Nephron progenitor cell (in vitro differentiated cells): ENCODE results near the gene KCNMA1.

Source experiments
- DNase-seq: peaks from one replicate; pipeline ENCODE4 v3.0.0; 2021
- H3K27ac Mint-ChIP-seq: 2 replicates; pipeline ENCODE4 v1.8.0; 2021; ENCODE audit warnings: mild to moderate bottlenecking, moderate library complexity, mixed read lengths
- H3K27me3 Mint-ChIP-seq: 2 replicates; pipeline ENCODE4 v1.8.0; 2021; ENCODE audit warnings: mild to moderate bottlenecking, low read depth, mixed read lengths; ENCODE audit not compliant: poor library complexity
- H3K36me3 Mint-ChIP-seq: 2 replicates; pipeline ENCODE4 v1.8.0; 2021; ENCODE audit warnings: low read depth, mixed read lengths
- H3K4me1 Mint-ChIP-seq: 2 replicates; pipeline ENCODE4 v1.8.0; 2021; ENCODE audit warnings: mixed read lengths
- H3K4me3 Mint-ChIP-seq: 2 replicates; pipeline ENCODE4 v1.8.0; 2021; ENCODE audit warnings: mild to moderate bottlenecking, moderate library complexity, mixed read lengths
- H3K9me3 Mint-ChIP-seq: 2 replicates; pipeline ENCODE4 v1.8.0; 2021; ENCODE audit warnings: mild to moderate bottlenecking, moderate library complexity, mixed read lengths
- TF ChIP-seq, protein P1 (sequence below): fragments of 200-600 bp; sonication (generic); IDR thresholded peaks from 2 replicates; pipeline ENCODE4 v1.5.0; 2021; ENCODE audit warnings: antibody characterized with exemption

Gene KCNMA1

DNA sequence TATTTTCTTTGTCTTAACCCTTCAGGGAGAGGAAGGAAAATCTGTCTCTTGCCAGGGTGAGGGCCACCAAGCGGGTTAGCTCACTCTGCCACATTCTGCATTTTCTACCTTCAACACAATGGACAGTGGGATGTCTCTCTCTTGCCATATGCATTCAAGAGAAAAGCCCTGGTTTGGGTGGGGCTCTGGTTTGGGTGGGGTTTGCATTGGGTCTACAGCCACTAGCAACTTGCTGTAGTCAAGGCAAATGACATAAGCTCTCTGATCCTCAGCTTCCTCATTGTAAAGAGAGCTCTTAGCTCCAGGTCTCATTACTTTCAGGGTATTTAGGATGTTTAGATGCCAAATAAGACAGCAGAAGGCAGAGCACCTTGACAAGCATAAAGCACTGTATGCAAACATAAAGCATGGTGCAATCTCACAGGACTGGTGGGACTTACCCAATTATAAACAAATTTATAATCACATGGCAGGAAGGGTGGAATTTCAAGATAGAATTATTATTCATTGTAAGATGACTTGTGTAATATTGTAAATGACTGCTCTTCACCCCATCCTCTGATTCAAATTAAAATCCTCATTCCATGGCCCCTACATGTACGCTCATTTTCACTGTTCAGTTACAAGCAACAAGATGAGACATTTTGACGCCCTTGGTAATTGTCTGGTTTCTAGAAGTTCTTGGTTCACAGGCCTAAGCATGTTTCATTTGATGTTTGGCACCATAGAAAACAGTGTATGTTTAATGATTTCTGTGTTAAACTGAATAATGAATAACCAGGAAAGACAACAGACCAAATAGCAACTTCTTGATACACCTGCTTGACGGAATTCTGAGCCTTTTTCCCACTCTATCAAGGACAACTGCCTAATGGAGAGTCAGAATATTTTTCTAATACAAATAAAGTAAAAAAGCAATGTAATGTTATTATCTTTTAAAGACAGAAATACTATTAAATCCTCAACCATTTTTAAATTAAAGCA is 258.9 kb downstream of the KCNMA1 start:
- peaks cover 14% of the 10 kb centered on the region for H3K27me3 Mint-ChIP-seq
- DNase-seq, result no peak
- no peak overlapping the region for H3K27ac Mint-ChIP-seq
- H3K36me3 Mint-ChIP-seq, result no peaks in the 10 kb centered on the region
- no peak overlapping the region for H3K4me3 Mint-ChIP-seq
- TF ChIP-seq, protein P1, sequence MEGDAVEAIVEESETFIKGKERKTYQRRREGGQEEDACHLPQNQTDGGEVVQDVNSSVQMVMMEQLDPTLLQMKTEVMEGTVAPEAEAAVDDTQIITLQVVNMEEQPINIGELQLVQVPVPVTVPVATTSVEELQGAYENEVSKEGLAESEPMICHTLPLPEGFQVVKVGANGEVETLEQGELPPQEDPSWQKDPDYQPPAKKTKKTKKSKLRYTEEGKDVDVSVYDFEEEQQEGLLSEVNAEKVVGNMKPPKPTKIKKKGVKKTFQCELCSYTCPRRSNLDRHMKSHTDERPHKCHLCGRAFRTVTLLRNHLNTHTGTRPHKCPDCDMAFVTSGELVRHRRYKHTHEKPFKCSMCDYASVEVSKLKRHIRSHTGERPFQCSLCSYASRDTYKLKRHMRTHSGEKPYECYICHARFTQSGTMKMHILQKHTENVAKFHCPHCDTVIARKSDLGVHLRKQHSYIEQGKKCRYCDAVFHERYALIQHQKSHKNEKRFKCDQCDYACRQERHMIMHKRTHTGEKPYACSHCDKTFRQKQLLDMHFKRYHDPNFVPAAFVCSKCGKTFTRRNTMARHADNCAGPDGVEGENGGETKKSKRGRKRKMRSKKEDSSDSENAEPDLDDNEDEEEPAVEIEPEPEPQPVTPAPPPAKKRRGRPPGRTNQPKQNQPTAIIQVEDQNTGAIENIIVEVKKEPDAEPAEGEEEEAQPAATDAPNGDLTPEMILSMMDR, result no peak
- peaks cover 13% of the 10 kb centered on the region for H3K4me1 Mint-ChIP-seq
- no peaks in the 10 kb centered on the region for H3K9me3 Mint-ChIP-seq

DNA sequence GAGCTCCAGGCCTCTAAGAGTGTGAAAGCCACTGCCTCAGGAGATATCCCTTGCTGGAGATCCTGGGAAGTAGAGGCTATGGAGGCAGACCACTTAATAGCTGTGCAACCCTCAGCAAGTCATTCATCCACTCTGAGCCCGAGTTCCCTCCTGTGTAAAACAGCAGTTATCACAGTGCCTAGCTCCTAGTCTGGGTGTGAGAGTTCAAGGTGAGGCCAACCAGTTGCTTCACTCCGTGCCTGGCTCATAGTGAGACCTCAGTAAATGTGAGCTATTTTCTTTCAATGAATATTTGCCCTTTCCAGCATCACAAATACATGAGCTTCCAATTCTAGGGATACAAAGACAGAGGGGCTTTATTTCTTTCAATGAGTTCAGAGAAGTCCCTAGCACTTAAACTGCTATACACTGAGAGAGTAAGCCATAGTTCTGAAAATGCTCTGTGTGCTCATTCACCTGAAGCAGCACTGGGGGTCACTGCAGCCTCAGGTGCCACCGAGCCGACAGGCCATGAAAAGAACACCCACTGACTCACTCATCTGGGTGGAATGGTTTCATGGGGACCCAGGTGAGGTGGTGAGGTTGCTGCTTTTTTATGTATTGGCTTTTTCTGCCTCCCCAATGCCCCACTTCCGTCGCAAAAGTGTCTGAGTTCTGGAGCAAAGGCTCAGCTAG is 259.8 kb downstream of the KCNMA1 start:
- H3K27me3 Mint-ChIP-seq, result peaks cover 12% of the 10 kb centered on the region
- no peaks in the 10 kb centered on the region for H3K36me3 Mint-ChIP-seq
- H3K4me3 Mint-ChIP-seq, result no peak overlapping the region
- TF ChIP-seq, protein P1, result no peak
- no peak for DNase-seq
- no peak overlapping the region for H3K27ac Mint-ChIP-seq
- H3K4me1 Mint-ChIP-seq, result peaks cover 13% of the 10 kb centered on the region
- no peaks in the 10 kb centered on the region for H3K9me3 Mint-ChIP-seq

DNA sequence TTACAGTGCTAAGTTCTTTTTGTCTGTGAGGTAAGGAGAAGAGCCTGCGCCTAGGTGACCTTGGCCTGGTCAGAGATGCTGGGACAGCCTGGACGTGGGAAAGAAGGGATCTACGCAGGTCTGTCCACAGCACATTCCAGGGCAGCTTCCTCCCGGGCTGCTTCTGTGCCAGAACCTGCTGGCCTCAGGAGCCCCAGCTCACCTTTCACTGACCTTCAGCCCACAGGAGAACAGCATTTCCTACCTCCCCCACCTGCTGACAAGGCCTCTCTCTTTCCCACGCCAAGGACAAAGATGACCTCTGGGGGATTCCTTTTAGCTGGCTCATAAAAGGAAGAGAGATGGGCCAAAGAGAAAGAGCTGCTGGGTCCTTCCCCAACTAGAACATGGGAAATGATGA is 260.6 kb downstream of the KCNMA1 start:
- Mint-ChIP-seq H3K9me3 (no peaks in the 10 kb centered on the region), H3K27ac (no peak overlapping the region), H3K4me3 (no peak overlapping the region), H3K4me1 (peaks cover 17% of the 10 kb centered on the region), H3K27me3 (peaks cover 12% of the 10 kb centered on the region), H3K36me3 (no peaks in the 10 kb centered on the region)
- no peak for DNase-seq
- TF ChIP-seq, protein P1, result no peak

- Mint-ChIP-seq H3K36me3 (no peaks in the 10 kb centered on the region), H3K4me3 (no peak overlapping the region), H3K27me3 (peaks cover 13% of the 10 kb centered on the region), H3K4me1 (peaks cover 23% of the 10 kb centered on the region), H3K9me3 (peaks cover 6% of the 10 kb centered on the region), H3K27ac (peak overlapping the region; percentile 14)
- no peak for DNase-seq
- TF ChIP-seq, protein P1, result no peak
Measured at GRCh38 chr10:77374189-77374656, 263.4 kb downstream of the KCNMA1 start.

GRCh38 chr10:77371848-77372799 is 265.5 kb downstream of the KCNMA1 start:
- Mint-ChIP-seq H3K9me3 (peaks cover 21% of the 10 kb centered on the region), H3K4me1 (peaks cover 19% of the 10 kb centered on the region), H3K4me3 (no peak overlapping the region), H3K27ac (peak overlapping the region; percentile 4), H3K36me3 (no peaks in the 10 kb centered on the region), H3K27me3 (peaks cover 6% of the 10 kb centered on the region)
- DNase-seq, result no peak
- TF ChIP-seq, protein P1, result no peak
